Astrocyte of the cerebellum (primary cell): Measurements from ENCODE around the gene FAM47E.

Experiments
- DNase-seq: peaks from one replicate; pipeline ENCODE4 v3.0.0-alpha.2; 2011; ENCODE audit warnings: low read depth
- H3K4me3 ChIP-seq: 2 replicates; pipeline ENCODE4 v1.5.1; 2011; ENCODE audit warnings: mild to moderate bottlenecking, low read depth, low read length, moderate library complexity
- CTCF ChIP-seq: IDR thresholded peaks from 2 replicates; pipeline ENCODE4 v1.5.1; 2012; ENCODE audit warnings: low read length, low read depth, moderate library complexity, mild to moderate bottlenecking; ENCODE audit errors: missing control alignments
- in situ Hi-C: cut with HindIII; loops from 2 replicates; pipeline ENCODE4 v1.10.0; 2017; ENCODE audit warnings: low sequenced_read_pairs

The FAM47E gene

GRCh38 chr4:76226418-76226817 is 25.1 kb upstream of the FAM47E start:
- in situ Hi-C loops: no loop called here
- H3K4me3 ChIP-seq: no peak overlapping the region
- no peak for TF ChIP-seq CTCF
- no peak for DNase-seq

- in situ Hi-C loops: no loop called here
- no peak overlapping the region for H3K4me3 ChIP-seq
- DNase-seq: no peak
- no peak for TF ChIP-seq CTCF
These were observed 18.8 kb upstream of the FAM47E start for GRCh38 chr4:76232681-76233080.

- in situ Hi-C loops: no loop called here
- no peak overlapping the region for H3K4me3 ChIP-seq
- no peak for TF ChIP-seq CTCF
- DNase-seq: no peak
These were observed 18.4 kb upstream of the FAM47E start for GRCh38 chr4:76233083-76233482.

- no peak for TF ChIP-seq CTCF
- in situ Hi-C loops: no loop called here
- DNase-seq: no peak
These were observed 18.0 kb upstream of the FAM47E start for GRCh38 chr4:76233529-76233928.

GRCh38 chr4:76233967-76234678 is 17.4 kb upstream of the FAM47E start:
- no peak for TF ChIP-seq CTCF
- no peak overlapping the region for H3K4me3 ChIP-seq
- DNase-seq: no peak
- in situ Hi-C loops: no loop called here

More at GRCh38 chr4:76233529-76233928, 18.0 kb upstream of the FAM47E start:
- H3K4me3 ChIP-seq: no peak overlapping the region

GRCh38 chr4:76234679-76235044 is 16.9 kb upstream of the FAM47E start:
- DNase-seq: no peak
- H3K4me3 ChIP-seq: no peak overlapping the region
- no peak for TF ChIP-seq CTCF
- in situ Hi-C loops: no loop called here

- in situ Hi-C loops: no loop called here
- no peak for TF ChIP-seq CTCF
- no peak overlapping the region for H3K4me3 ChIP-seq
- no peak for DNase-seq
These were observed 16.1 kb upstream of the FAM47E start for GRCh38 chr4:76235407-76235806.
